Liver (tissue), 9 donors: ENCODE results near the gene RPS3. TPM values are rescaled to one million over a fixed set of nuclear protein-coding genes. Genes with fewer than 3 reads are reported as not detected.

Experiments used
- DNase-seq: peaks from one replicate; pipeline ENCODE4 v3.0.0-alpha.2; 2017; ENCODE audit warnings: low spot score
- H3K27ac ChIP-seq, 2 donors: one replicate each; pipeline ENCODE4 v1.7.0; 2013; ENCODE audit warnings: inconsistent platforms in 2 of 2, low read length in 2 of 2, control low read depth in 1 of 2, low read depth in 1 of 2, mild to moderate bottlenecking in 1 of 2
- H3K27me3 ChIP-seq, 4 donors: one replicate each; pipeline versions ENCODE4 v1.6.1 to v1.7.0; 2013; ENCODE audit warnings: low read length in 3 of 4, inconsistent platforms in 1 of 4, mild to moderate bottlenecking in 1 of 4, moderate library complexity in 1 of 4; ENCODE audit not compliant: control insufficient read depth in 4 of 4, insufficient read depth in 4 of 4
- H3K36me3 ChIP-seq, 4 donors: one replicate each; pipeline versions ENCODE4 v1.6.1 to v1.7.0; 2013; ENCODE audit warnings: low read length in 3 of 4, mild to moderate bottlenecking in 3 of 4, low read depth in 1 of 4, moderate library complexity in 1 of 4; ENCODE audit not compliant: control insufficient read depth in 4 of 4, insufficient read depth in 3 of 4
- H3K4me1 ChIP-seq, 4 donors: one replicate each; pipeline versions ENCODE4 v1.6.1 to v1.7.0; 2013; ENCODE audit warnings: low read length in 3 of 4, mild to moderate bottlenecking in 3 of 4, moderate library complexity in 1 of 4; ENCODE audit not compliant: control insufficient read depth in 4 of 4, insufficient read depth in 4 of 4
- H3K4me3 ChIP-seq, 3 donors: one replicate each; pipeline versions ENCODE4 v1.6.1 to v1.7.0; 2013; ENCODE audit warnings: low read length in 3 of 3, control low read depth in 1 of 3, low read depth in 1 of 3, mild to moderate bottlenecking in 1 of 3
- H3K9ac ChIP-seq, 2 donors: one replicate each; pipeline ENCODE4 v1.7.0; 2013; ENCODE audit warnings: low read length in 2 of 2, mild to moderate bottlenecking in 2 of 2, moderate library complexity in 2 of 2, control low read depth in 1 of 2, low read depth in 1 of 2
- H3K9me3 ChIP-seq, 4 donors: one replicate each; pipeline versions ENCODE4 v1.6.1 to v1.7.0; 2013; ENCODE audit warnings: low read length in 3 of 4; ENCODE audit not compliant: control insufficient read depth in 4 of 4
- FOXA1 ChIP-seq: IDR thresholded peaks from 2 replicates; pipeline ENCODE4 v1.6.1; 2016; ENCODE audit warnings: antibody characterized with exemption
- FOXA2 ChIP-seq: IDR thresholded peaks from 2 replicates; pipeline ENCODE4 v1.6.1; 2016; ENCODE audit warnings: antibody characterized with exemption
- HNF4A ChIP-seq, 2 donors: conservative IDR thresholded peaks; 2 replicates each; pipeline ENCODE4 v1.6.1; 2016; ENCODE audit warnings: antibody characterized with exemption in 2 of 2, mild to moderate bottlenecking in 2 of 2
- HNF4G ChIP-seq: IDR thresholded peaks from 2 replicates; pipeline ENCODE4 v1.6.1; 2016; ENCODE audit warnings: antibody characterized with exemption
- NR2F2 ChIP-seq: IDR thresholded peaks from 2 replicates; pipeline ENCODE4 v1.6.1; 2016; ENCODE audit warnings: antibody characterized with exemption
- RAD21 ChIP-seq, 2 donors: IDR thresholded peaks; 2 replicates each; pipeline ENCODE4 v1.6.1; 2016; ENCODE audit warnings: antibody characterized with exemption in 2 of 2, mild to moderate bottlenecking in 2 of 2
- RXRA ChIP-seq, 2 donors: IDR thresholded peaks; 2 replicates each; pipeline ENCODE4 v1.6.1; 2017 to 2018; ENCODE audit warnings: antibody characterized with exemption in 2 of 2, mild to moderate bottlenecking in 1 of 2
- WGBS: extraction: QIAGEN DNeasy Blood & Tissue Kit; methylation state at CpG from one replicate; pipeline ENCODE4 v1.1.7; 2013; 5-methylcytosine and 5-hydroxymethylcytosine counted together
- polyA plus RNA-seq, 2 donors: library from polyadenylated mRNA; stranded (reverse) in 1 of 2; unstranded in 1 of 2; fragments of 200-250 nt in 1 of 2; fragments of >200 nt in 1 of 2; fragmentation: Nextera tagmentation in 1 of 2; extraction: Ambion mirVana in 1 of 2; gene quantifications; one replicate each; pipeline versions ENCODE4 v1.2.1 to v1.2.3, GENCODE V29; 2013 to 2015
- total RNA-seq, 2 donors: library from RNA; depleted of rRNA; stranded (reverse); fragments of >200 nt; gene quantifications; one replicate each; pipeline ENCODE4 v1.2.3, GENCODE V29; 2014
- TF ChIP-seq, protein P1 (sequence below): IDR thresholded peaks from 2 replicates; pipeline ENCODE4 v1.6.1; 2016; ENCODE audit warnings: antibody characterized with exemption
- TF ChIP-seq, protein P2 (sequence below): IDR thresholded peaks from 2 replicates; pipeline ENCODE4 v1.6.1; 2016; ENCODE audit warnings: antibody characterized with exemption
- TF ChIP-seq, protein P3 (sequence below): IDR thresholded peaks from 2 replicates; pipeline ENCODE4 v1.6.1; 2016; ENCODE audit warnings: antibody characterized with exemption, mild to moderate bottlenecking
- TF ChIP-seq, protein P4 (sequence below): IDR thresholded peaks from 2 replicates; pipeline ENCODE4 v1.6.1; 2016; ENCODE audit warnings: antibody characterized with exemption
- donor health status: healthy.
- donor health status: healthy.
- donor health status: healthy.
- donor health status: healthy.
- donor health status: healthy.

RPS3 gene
- total and polyA plus RNA-seq, 4 donors = 289 to 1,115 (median 492) TPM

DNA sequence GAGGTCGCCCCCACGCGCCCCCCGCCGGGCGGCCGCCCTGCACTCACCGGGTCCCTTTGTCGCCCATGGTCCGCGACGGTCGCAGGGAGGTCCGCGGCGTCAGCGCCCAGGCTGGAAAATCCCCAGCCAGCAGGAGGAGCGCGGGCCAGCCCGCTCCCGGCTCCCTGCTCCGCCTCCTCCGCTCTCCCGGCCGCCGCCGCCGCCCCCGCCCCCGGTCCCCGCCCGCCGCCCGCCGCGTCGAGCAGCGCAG lies 47.9 kb upstream of the RPS3 start, which contains the start of gene ARRB1 (continued):
- TF ChIP-seq, protein P1, sequence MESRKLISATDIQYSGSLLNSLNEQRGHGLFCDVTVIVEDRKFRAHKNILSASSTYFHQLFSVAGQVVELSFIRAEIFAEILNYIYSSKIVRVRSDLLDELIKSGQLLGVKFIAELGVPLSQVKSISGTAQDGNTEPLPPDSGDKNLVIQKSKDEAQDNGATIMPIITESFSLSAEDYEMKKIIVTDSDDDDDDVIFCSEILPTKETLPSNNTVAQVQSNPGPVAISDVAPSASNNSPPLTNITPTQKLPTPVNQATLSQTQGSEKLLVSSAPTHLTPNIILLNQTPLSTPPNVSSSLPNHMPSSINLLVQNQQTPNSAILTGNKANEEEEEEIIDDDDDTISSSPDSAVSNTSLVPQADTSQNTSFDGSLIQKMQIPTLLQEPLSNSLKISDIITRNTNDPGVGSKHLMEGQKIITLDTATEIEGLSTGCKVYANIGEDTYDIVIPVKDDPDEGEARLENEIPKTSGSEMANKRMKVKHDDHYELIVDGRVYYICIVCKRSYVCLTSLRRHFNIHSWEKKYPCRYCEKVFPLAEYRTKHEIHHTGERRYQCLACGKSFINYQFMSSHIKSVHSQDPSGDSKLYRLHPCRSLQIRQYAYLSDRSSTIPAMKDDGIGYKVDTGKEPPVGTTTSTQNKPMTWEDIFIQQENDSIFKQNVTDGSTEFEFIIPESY = no peak
- TF ChIP-seq, protein P2, sequence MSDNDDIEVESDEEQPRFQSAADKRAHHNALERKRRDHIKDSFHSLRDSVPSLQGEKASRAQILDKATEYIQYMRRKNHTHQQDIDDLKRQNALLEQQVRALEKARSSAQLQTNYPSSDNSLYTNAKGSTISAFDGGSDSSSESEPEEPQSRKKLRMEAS = no peak

DNA sequence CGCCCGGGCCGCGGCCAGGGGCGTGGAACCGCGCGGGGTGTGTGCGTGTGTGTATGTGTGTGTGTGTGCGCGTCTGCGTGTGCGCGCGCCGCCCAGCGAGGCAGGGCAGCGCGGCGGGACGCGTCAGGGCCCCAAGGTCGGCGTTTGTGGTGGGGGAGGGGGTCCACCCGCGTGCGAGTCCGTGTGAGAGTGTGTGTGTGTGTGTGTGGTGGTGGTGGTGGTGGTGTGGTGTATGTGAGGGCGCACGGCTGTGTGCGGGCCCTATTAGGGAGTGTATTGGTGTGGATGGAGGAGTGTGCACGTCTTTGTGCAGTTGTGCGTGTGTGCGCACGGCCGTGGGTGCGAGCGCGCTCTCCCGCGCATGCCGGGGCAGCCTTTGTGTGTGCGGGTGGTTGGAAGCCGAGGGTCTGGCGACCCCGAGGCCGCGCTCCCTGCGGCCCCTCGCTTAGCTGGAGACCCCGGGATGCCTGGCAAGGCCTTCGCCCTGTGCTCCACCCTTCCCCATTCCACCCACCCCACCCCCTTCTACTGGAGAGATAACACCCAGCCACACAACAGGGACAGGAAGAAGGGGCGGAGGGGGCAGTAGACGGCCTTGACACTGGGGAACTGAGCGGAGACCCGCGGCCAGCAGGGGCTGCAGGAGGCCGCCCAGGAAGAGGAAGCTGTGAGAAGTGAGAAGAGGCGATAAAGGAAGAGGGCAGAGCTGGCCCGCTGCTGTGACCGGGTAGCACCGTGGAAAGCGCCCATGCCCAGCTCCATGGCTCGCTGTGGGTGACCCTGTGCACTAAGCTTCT lies 47.3 kb upstream of the RPS3 start:
- H3K9me3 ChIP-seq = no peaks in the 10 kb centered on the region
- DNase-seq = peak; percentile 70
- 8% methylated on average over 64 of the region's 64 CpGs for WGBS
- H3K9ac ChIP-seq = no peak overlapping the region
- TF ChIP-seq RXRA (IDR thresholded peaks at IDR 0.05) (no peak), NR2F2 (peak; percentile 93), RAD21 (IDR thresholded peaks at IDR 0.05) (peak in 1 of 2 donors; percentile 27), HNF4G (no peak)
- TF ChIP-seq, protein P3, sequence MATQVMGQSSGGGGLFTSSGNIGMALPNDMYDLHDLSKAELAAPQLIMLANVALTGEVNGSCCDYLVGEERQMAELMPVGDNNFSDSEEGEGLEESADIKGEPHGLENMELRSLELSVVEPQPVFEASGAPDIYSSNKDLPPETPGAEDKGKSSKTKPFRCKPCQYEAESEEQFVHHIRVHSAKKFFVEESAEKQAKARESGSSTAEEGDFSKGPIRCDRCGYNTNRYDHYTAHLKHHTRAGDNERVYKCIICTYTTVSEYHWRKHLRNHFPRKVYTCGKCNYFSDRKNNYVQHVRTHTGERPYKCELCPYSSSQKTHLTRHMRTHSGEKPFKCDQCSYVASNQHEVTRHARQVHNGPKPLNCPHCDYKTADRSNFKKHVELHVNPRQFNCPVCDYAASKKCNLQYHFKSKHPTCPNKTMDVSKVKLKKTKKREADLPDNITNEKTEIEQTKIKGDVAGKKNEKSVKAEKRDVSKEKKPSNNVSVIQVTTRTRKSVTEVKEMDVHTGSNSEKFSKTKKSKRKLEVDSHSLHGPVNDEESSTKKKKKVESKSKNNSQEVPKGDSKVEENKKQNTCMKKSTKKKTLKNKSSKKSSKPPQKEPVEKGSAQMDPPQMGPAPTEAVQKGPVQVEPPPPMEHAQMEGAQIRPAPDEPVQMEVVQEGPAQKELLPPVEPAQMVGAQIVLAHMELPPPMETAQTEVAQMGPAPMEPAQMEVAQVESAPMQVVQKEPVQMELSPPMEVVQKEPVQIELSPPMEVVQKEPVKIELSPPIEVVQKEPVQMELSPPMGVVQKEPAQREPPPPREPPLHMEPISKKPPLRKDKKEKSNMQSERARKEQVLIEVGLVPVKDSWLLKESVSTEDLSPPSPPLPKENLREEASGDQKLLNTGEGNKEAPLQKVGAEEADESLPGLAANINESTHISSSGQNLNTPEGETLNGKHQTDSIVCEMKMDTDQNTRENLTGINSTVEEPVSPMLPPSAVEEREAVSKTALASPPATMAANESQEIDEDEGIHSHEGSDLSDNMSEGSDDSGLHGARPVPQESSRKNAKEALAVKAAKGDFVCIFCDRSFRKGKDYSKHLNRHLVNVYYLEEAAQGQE = peak; percentile 65
- TF ChIP-seq, protein P2 = no peak
- TF ChIP-seq, protein P1 = no peak
- TF ChIP-seq, protein P4, sequence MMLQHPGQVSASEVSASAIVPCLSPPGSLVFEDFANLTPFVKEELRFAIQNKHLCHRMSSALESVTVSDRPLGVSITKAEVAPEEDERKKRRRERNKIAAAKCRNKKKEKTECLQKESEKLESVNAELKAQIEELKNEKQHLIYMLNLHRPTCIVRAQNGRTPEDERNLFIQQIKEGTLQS = no peak
- peak overlapping the region; percentile 80 to 92 for H3K27ac ChIP-seq
- no peaks in the 10 kb centered on the region for H3K36me3 ChIP-seq
- H3K4me3 ChIP-seq = peak overlapping the region in 2 of 3 donors; percentile 60 to 64
- H3K27me3 ChIP-seq = no peaks in the 10 kb centered on the region
- peaks cover 0 to 55% (median 34%) of the 10 kb centered on the region in 4 donors for H3K4me1 ChIP-seq

DNA sequence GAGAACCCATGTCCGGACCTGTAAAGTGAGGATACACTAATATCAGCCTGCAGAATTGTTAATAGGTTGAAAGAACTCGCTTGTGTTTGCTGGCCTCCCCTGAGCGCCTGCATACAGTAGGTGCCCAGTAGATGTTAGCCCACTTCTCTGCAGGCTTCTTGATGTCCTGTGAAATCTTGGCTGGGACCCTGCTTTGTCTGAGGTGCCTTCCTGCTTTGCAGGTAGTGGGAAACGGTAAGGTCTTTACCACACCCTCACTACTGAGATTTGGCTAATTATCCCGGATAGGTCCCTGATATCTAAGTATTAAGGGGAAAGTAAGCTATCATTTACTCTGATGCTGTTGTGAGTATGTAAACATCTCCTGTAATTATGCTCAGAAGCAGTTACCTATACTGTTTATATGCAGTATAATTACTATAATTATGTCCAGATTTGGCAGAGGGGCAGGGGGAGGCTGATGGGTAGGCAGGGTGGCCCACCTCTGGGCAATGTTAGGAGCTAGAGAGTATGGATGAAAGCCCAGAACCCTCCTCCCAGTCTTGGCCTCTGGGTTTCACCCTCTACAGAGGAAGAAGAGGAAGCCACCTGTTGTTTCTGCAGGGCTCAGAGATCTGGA lies 46.6 kb upstream of the RPS3 start:
- no peak for TF ChIP-seq HNF4G
- TF ChIP-seq HNF4A (conservative IDR thresholded peaks at IDR 0.05) = no peak
- TF ChIP-seq FOXA2 = no peak
- TF ChIP-seq FOXA1 = no peak
- Histone ChIP-seq H3K27ac (peak overlapping the region; percentile 80 to 92), H3K4me1 (peaks cover 0 to 48% (median 27%) of the 10 kb centered on the region in 4 donors), H3K4me3 (peak overlapping the region in 1 of 3 donors; percentile 64), H3K9me3 (no peaks in the 10 kb centered on the region), H3K27me3 (no peaks in the 10 kb centered on the region), H3K36me3 (no peaks in the 10 kb centered on the region), H3K9ac (no peak overlapping the region)
- no peak for DNase-seq
- 44% methylated on average over 5 of the region's 5 CpGs for WGBS
